WTC11 (cell line): Measurements from ENCODE around the gene DNAJB12. TPM values are rescaled to one million over a fixed set of nuclear protein-coding genes. Genes with fewer than 3 reads are reported as not detected.

Source experiments
- ATAC-seq: fragments of 200-7000 bp; cut with Tn5 transposase; 2 replicates; pipeline ENCODE4 v1.10.0; 2021; ENCODE audit warnings: mild to moderate bottlenecking, moderate library complexity
- CTCF ChIA-PET: fragments of 300-600 bp; sonication (Branson Sonifier 250); formaldehyde crosslinking; loops from one replicate; lab custom pipeline; 2021; ENCODE audit warnings: antibody characterized with exemption; lab: Charles Lee
- POLR2A ChIA-PET: fragments of 350-600 bp; sonication (Branson Sonifier 250); formaldehyde crosslinking; loops from one replicate; lab custom pipeline; 2021; ENCODE audit warnings: antibody characterized with exemption; lab: Charles Lee
- DNase-seq: peaks from one replicate; pipeline ENCODE4 v3.0.0; 2021; ENCODE audit warnings: low spot score
- H3K27ac Mint-ChIP-seq: 2 replicates; pipeline ENCODE4 v1.8.0; 2021; ENCODE audit warnings: mixed read lengths
- H3K27me3 Mint-ChIP-seq: 2 replicates; pipeline ENCODE4 v1.8.0; 2021; ENCODE audit warnings: low read depth, mild to moderate bottlenecking, moderate library complexity, mixed read lengths
- H3K36me3 Mint-ChIP-seq: 2 replicates; pipeline ENCODE4 v1.8.0; 2021; ENCODE audit warnings: mixed read lengths
- H3K4me1 Mint-ChIP-seq: 2 replicates; pipeline ENCODE4 v1.8.0; 2022; ENCODE audit warnings: mixed read lengths
- H3K4me3 Mint-ChIP-seq: 2 replicates; pipeline ENCODE4 v1.8.0; 2021; ENCODE audit warnings: mild to moderate bottlenecking, moderate library complexity, mixed read lengths
- H3K9me3 Mint-ChIP-seq: 2 replicates; pipeline ENCODE4 v1.8.0; 2021; ENCODE audit warnings: mixed read lengths
- ELF4 ChIP-seq: sonication (generic); formaldehyde crosslinking; IDR thresholded peaks from 2 replicates; pipeline ENCODE4 v1.8.1; 2022; ENCODE audit warnings: low read depth, mild to moderate bottlenecking, moderate library complexity, missing genetic modification reagents
- ETV6 ChIP-seq: sonication (generic); formaldehyde crosslinking; IDR thresholded peaks from 2 replicates; pipeline ENCODE4 v1.8.1; 2022; ENCODE audit warnings: mild to moderate bottlenecking, missing genetic modification reagents
- FOXP1 ChIP-seq: sonication (generic); formaldehyde crosslinking; IDR thresholded peaks from 2 replicates; pipeline ENCODE4 v1.8.0; 2022; ENCODE audit warnings: missing genetic modification reagents, mild to moderate bottlenecking, moderate library complexity, borderline replicate concordance
- HMGA2 ChIP-seq: fragments of 250-450 bp; sonication (Bioruptor Pico); IDR thresholded peaks from 2 replicates; pipeline ENCODE4 v1.4.0; 2021; ENCODE audit warnings: mild to moderate bottlenecking, moderate library complexity
- JAZF1 ChIP-seq: fragments of 250-450 bp; sonication (Bioruptor Pico); IDR thresholded peaks from 2 replicates; pipeline ENCODE4 v1.9.0; 2021; ENCODE audit warnings: moderate library complexity, mild to moderate bottlenecking, inconsistent platforms
- KAT7 ChIP-seq: sonication (generic); formaldehyde crosslinking; IDR thresholded peaks from 2 replicates; pipeline ENCODE4 v1.8.1; 2023; ENCODE audit warnings: missing genetic modification reagents, mild to moderate bottlenecking, borderline replicate concordance
- MXD4 ChIP-seq: fragments of 250-450 bp; sonication (Bioruptor Pico); IDR thresholded peaks from 2 replicates; pipeline ENCODE4 v1.8.0; 2021; ENCODE audit warnings: mild to moderate bottlenecking, moderate library complexity, borderline replicate concordance
- NFYB ChIP-seq: sonication (generic); formaldehyde crosslinking; conservative IDR thresholded peaks from 2 replicates; pipeline ENCODE4 v1.8.0; 2022; ENCODE audit warnings: low read depth, missing genetic modification reagents
- NR3C1 ChIP-seq: sonication (generic); formaldehyde crosslinking; conservative IDR thresholded peaks from 2 replicates; pipeline ENCODE4 v1.8.1; 2023; ENCODE audit warnings: low read depth, mild to moderate bottlenecking, missing genetic modification reagents
- PRRX2 ChIP-seq: fragments of 250-450 bp; sonication (Bioruptor Pico); IDR thresholded peaks from 2 replicates; pipeline ENCODE4 v1.8.0; 2021; ENCODE audit warnings: mild to moderate bottlenecking
- SMAD3 ChIP-seq: sonication (generic); formaldehyde crosslinking; IDR thresholded peaks from 2 replicates; pipeline ENCODE4 v1.8.0; 2022; ENCODE audit warnings: missing genetic modification reagents, mild to moderate bottlenecking, borderline replicate concordance
- ZBTB21 ChIP-seq: sonication (generic); formaldehyde crosslinking; IDR thresholded peaks from 2 replicates; pipeline ENCODE4 v1.8.1; 2023; ENCODE audit warnings: mild to moderate bottlenecking, missing genetic modification reagents, borderline replicate concordance
- ZNF121 ChIP-seq: sonication (generic); formaldehyde crosslinking; IDR thresholded peaks from 2 replicates; pipeline ENCODE4 v1.8.0; 2023; ENCODE audit warnings: missing genetic modification reagents
- ZNF232 ChIP-seq: sonication (generic); formaldehyde crosslinking; IDR thresholded peaks from 2 replicates; pipeline ENCODE4 v1.8.0; 2022; ENCODE audit warnings: mild to moderate bottlenecking, missing genetic modification reagents
- ZNF671 ChIP-seq: fragments of 250-450 bp; sonication (Bioruptor Pico); IDR thresholded peaks from 2 replicates; pipeline ENCODE4 v1.8.0; 2021; ENCODE audit warnings: mild to moderate bottlenecking
- total RNA-seq: library from RNA; stranded (reverse); gene quantifications from 3 replicates; pipeline ENCODE4 v1.2.3, GENCODE V29; 2021
- TF ChIP-seq, protein P1 (sequence below): fragments of 200-600 bp; IDR thresholded peaks from 2 replicates; pipeline ENCODE4 v1.8.0; 2022; ENCODE audit warnings: antibody characterized with exemption
- TF ChIP-seq, protein P2 (sequence below): sonication (generic); formaldehyde crosslinking; IDR thresholded peaks from 2 replicates; pipeline ENCODE4 v1.8.0; 2022; ENCODE audit warnings: mild to moderate bottlenecking, missing genetic modification reagents
- TF ChIP-seq, protein P3 (sequence below): sonication (generic); formaldehyde crosslinking; IDR thresholded peaks from 2 replicates; pipeline ENCODE4 v1.8.1; 2023; ENCODE audit warnings: mild to moderate bottlenecking, missing genetic modification reagents, moderate library complexity
- TF ChIP-seq, protein P4 (sequence below): sonication (generic); formaldehyde crosslinking; IDR thresholded peaks from 2 replicates; pipeline ENCODE4 v1.8.1; 2022; ENCODE audit warnings: low read depth, mild to moderate bottlenecking, moderate library complexity, missing genetic modification reagents, borderline replicate concordance

The DNAJB12 gene
- total RNA-seq, 1 experiment from 2014 or later, result 21.6 TPM

DNA sequence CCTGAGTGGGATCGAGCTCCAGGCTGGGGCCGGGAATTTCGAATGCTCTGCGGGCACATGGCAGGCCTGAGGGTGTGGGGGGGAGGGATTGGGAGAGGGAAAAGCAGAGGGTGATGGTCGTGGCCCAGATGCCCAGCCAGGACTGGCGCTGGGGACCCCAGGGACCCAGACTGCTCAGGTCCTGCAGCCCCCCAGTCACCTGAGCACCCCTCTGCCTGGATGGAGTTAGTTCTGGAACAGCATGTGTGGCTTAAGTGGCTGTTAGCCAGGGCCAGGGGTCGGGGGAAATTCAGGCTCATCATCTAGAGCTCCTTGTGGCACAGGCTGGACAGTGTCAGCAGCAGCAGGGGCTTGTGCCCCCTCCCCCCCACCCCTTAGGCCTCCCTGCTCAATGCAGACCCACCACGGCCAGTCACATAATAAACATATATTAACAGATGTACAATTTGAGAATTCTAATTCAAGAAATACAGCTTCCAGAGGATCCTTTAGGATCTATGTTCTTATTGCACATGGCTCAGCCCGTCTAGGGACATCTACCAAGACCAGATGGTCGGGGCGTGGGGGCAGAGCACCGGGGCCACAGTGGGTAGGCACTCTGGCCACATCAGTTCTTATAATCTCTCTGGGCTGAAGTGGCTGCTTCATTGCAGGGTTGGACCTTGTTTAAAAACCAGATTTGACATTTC lies 22.2 kb downstream of the DNAJB12 start:
- TF ChIP-seq, protein P1, sequence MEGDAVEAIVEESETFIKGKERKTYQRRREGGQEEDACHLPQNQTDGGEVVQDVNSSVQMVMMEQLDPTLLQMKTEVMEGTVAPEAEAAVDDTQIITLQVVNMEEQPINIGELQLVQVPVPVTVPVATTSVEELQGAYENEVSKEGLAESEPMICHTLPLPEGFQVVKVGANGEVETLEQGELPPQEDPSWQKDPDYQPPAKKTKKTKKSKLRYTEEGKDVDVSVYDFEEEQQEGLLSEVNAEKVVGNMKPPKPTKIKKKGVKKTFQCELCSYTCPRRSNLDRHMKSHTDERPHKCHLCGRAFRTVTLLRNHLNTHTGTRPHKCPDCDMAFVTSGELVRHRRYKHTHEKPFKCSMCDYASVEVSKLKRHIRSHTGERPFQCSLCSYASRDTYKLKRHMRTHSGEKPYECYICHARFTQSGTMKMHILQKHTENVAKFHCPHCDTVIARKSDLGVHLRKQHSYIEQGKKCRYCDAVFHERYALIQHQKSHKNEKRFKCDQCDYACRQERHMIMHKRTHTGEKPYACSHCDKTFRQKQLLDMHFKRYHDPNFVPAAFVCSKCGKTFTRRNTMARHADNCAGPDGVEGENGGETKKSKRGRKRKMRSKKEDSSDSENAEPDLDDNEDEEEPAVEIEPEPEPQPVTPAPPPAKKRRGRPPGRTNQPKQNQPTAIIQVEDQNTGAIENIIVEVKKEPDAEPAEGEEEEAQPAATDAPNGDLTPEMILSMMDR, result no peak
- TF ChIP-seq, protein P2, sequence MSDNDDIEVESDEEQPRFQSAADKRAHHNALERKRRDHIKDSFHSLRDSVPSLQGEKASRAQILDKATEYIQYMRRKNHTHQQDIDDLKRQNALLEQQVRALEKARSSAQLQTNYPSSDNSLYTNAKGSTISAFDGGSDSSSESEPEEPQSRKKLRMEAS (CRISPR knock-in tag), result peak; percentile 61; the same call in 1 of the 2 replicates
- TF ChIP-seq MXD4 (CRISPR knock-in tag), result no peak
- CTCF ChIA-PET, result interaction anchor here (0.6 to 2.0 kb wide), 25 partner anchors 9 to 375 kb away, joined by 3 to 15 read pairs (median 4); partner anchors contain the start of gene DDIT4
- DNase-seq (no peak), ATAC-seq (no peak)
- H3K27me3 Mint-ChIP-seq, result no peaks in the 10 kb centered on the region
- H3K4me3 Mint-ChIP-seq, result peak overlapping the region; percentile 24; the same call in 1 of the 2 replicates
- peaks cover 5% of the 10 kb centered on the region for H3K36me3 Mint-ChIP-seq
- H3K27ac Mint-ChIP-seq, result peak overlapping the region; percentile 63
- POLR2A ChIA-PET, result interaction anchor here (0.5 to 2.5 kb wide), 11 partner anchors 10 to 527 kb away, joined by 3 to 17 read pairs (median 4); partner anchors contain the start of gene DDIT4
- peaks cover 47% of the 10 kb centered on the region for H3K4me1 Mint-ChIP-seq
- H3K9me3 Mint-ChIP-seq, result no peaks in the 10 kb centered on the region

DNA sequence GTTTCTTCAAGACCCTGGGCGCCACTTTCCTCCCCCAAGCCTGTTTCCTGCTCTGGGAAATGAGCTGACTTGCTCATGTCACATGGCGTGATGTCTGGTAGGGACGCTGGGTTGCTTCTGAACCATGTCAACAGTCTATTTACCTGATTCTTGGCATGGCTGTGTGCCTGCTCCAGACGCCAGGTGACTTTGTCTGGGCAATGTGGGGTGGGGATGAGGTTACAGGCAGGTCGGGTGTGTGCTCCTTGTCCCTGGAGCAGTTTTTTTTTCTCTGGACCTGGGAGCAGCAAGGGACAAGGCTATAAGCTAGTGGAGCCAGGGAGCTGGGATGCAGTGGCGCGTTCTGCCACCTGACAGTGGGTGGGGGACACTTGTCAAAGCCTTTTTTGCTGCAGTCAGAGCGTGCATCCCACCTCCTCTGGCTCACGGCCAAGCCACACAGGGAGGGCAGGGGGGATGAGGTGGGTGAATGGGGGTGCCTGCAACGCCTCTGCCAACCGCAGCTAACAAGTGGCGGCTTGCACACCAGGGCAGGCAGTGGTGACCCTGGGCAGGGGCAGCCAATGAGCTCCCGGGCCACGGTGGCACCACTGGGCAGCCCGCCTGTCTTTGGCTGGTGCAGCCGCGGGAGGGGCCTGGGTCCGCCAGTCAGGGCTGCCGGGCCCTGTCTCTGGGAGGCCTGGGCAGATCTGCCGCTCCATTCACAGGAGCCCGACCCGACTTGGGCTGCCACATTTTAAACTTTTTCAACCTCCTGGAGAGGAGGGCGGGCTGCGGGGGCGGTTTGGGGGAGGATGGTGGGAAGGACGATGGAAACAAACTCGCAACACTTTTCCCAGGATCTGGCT lies 22.9 kb downstream of the DNAJB12 start:
- POLR2A ChIA-PET, result interaction anchor here (0.5 to 2.5 kb wide), 13 partner anchors 9 to 526 kb away, joined by 3 to 17 read pairs (median 4); partner anchors contain the start of gene DDIT4
- CTCF ChIA-PET, result interaction anchor here (0.6 to 2.0 kb wide), 26 partner anchors 8 to 374 kb away, joined by 3 to 15 read pairs (median 4); partner anchors contain the start of gene DDIT4
- ATAC-seq (peak; percentile 88), DNase-seq (peak; percentile 81)
- H3K27me3 Mint-ChIP-seq, result no peaks in the 10 kb centered on the region
- peaks cover 2% of the 10 kb centered on the region for H3K36me3 Mint-ChIP-seq
- peaks cover 1% of the 10 kb centered on the region; the same call in 1 of the 2 replicates for H3K9me3 Mint-ChIP-seq
- peak overlapping the region; percentile 92 for H3K27ac Mint-ChIP-seq
- TF ChIP-seq ZNF232, result 0 out of 2 replicates have a peak, but pooled peaks have one; percentile 65
- peak; percentile 78 for TF ChIP-seq SMAD3 (CRISPR knock-in tag)
- TF ChIP-seq ELF4 (CRISPR knock-in tag), result no peak
- TF ChIP-seq, protein P3, sequence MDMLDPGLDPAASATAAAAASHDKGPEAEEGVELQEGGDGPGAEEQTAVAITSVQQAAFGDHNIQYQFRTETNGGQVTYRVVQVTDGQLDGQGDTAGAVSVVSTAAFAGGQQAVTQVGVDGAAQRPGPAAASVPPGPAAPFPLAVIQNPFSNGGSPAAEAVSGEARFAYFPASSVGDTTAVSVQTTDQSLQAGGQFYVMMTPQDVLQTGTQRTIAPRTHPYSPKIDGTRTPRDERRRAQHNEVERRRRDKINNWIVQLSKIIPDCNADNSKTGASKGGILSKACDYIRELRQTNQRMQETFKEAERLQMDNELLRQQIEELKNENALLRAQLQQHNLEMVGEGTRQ (CRISPR knock-in tag), result 0 out of 2 replicates have a peak, but pooled peaks have one; percentile 5
- TF ChIP-seq ZNF671 (CRISPR knock-in tag), result no peak
- TF ChIP-seq ZNF121, result peak; percentile 72
- peak; percentile 76 for TF ChIP-seq NFYB (CRISPR knock-in tag)
- peak; percentile 75 for TF ChIP-seq ETV6 (CRISPR knock-in tag)
- peaks cover 48% of the 10 kb centered on the region for H3K4me1 Mint-ChIP-seq
- H3K4me3 Mint-ChIP-seq, result peak overlapping the region; percentile 54

DNA sequence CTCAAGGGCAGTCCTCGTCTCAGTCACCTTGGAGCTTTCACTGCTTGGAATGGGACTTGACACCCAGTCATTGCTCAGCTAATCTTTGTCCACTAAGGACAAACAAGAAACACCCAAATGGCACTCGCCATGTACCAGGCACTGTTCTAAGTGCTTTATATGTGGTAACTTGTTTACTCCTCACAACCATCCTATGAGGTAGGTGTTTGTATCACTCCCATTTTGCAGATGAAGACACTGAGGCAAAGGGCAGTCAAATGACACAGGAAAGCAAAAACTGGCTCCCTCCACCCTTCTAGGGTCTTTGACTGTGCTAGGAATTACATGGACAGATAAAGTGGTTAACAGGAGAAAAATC lies 24.7 kb downstream of the DNAJB12 start:
- no peaks in the 10 kb centered on the region for H3K27me3 Mint-ChIP-seq
- no peak for ATAC-seq
- H3K27ac Mint-ChIP-seq, result no peak overlapping the region; the same call in 1 of the 2 replicates
- no peak for DNase-seq
- no peak for TF ChIP-seq KAT7 (CRISPR knock-in tag)
- TF ChIP-seq, protein P4, sequence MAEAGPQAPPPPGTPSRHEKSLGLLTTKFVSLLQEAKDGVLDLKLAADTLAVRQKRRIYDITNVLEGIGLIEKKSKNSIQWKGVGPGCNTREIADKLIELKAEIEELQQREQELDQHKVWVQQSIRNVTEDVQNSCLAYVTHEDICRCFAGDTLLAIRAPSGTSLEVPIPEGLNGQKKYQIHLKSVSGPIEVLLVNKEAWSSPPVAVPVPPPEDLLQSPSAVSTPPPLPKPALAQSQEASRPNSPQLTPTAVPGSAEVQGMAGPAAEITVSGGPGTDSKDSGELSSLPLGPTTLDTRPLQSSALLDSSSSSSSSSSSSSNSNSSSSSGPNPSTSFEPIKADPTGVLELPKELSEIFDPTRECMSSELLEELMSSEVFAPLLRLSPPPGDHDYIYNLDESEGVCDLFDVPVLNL (CRISPR knock-in tag), result no peak
- TF ChIP-seq NR3C1 (CRISPR knock-in tag), result no peak
- TF ChIP-seq ZBTB21 (CRISPR knock-in tag), result no peak
- no peak for TF ChIP-seq PRRX2 (CRISPR knock-in tag)
- no peak for TF ChIP-seq FOXP1 (CRISPR knock-in tag)
- no peak for TF ChIP-seq JAZF1 (CRISPR knock-in tag)
- TF ChIP-seq HMGA2 (CRISPR knock-in tag), result no peak
- POLR2A ChIA-PET, result interaction anchor here (0.9 to 4.3 kb wide), 2 partner anchors 11 to 55 kb away, joined by 6 to 36 read pairs; partner anchors contain the start of gene DDIT4
- CTCF ChIA-PET, result interaction anchor here (0.6 to 1.9 kb wide), 4 partner anchors 9 to 434 kb away, joined by 3 to 4 read pairs (median 4); no protein-coding TSS in a partner anchor
- no peaks in the 10 kb centered on the region; the same call in 1 of the 2 replicates for H3K36me3 Mint-ChIP-seq
- H3K4me1 Mint-ChIP-seq, result peaks cover 54% of the 10 kb centered on the region
- H3K9me3 Mint-ChIP-seq, result peaks cover 5% of the 10 kb centered on the region; the same call in 1 of the 2 replicates
- no peak overlapping the region for H3K4me3 Mint-ChIP-seq
